GM21447 (cell line): ENCODE data around the gene INSYN1.
"Not testable (repeated sequence)": the region's sequence is repeated elsewhere in the genome, so short reads cannot be mapped to it uniquely, and the experiment has no call there.

Experiments used
- ATAC-seq: cut with Tn5 transposase; IDR thresholded peaks from one replicate; pipeline ENCODE4 v1.9.1; 2021; ENCODE audit not compliant: unreplicated experiment

The INSYN1 gene

DNA sequence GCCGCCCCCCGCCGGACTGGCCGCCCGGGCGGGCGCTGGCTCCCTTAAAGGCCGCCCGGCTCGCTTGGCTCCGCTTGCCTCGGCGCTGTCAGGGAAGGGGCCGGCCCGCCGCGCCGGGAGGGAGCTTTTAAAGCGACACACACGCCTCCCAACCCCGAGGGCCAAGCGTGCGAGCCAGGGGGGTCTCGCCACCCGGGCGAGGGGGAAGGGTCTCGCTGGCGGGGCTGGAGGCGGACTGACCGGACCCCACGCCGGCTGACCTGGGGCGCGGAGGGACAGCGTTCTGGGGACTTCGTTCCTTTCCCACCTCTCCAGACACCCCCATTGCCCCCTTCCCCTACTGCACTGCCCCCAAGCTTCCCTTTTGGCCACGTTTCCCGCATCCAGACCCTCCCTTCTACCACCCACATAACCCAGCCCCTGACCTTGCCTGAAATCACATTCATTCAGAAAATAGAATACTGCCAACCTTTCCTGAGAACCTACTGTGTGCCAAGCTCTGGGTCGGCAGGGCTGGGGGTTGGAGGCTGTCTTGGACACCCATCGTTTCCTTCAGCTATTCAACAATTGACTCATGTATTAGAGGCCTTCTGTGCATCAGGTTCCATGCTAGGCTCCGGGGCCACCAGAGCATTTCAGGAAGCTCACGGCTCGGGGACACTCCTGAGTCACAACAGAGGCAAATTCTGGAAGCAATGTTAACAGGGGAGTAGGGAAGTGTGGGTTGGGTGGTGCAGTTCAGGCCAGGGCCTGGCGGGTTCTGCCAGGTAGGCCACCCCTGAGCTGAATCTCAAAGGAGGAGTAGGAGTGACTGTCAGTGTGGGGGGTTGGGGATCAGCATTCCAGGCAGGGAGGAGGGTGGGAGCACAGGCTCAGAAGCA, at the start of gene INSYN1:
TSS of gene INSYN1 (minus strand) at position 102 of the 881 bp plus-strand sequence. CDS start 2,221 bp downstream, outside the sequence.
- no peak for ATAC-seq

GRCh38 chr15:73802431-73803041, 49.4 kb upstream of the INSYN1 start:
- no peak for ATAC-seq

- ATAC-seq: no peak
Measured at GRCh38 chr15:73800662-73801345, 47.7 kb upstream of the INSYN1 start.

DNA sequence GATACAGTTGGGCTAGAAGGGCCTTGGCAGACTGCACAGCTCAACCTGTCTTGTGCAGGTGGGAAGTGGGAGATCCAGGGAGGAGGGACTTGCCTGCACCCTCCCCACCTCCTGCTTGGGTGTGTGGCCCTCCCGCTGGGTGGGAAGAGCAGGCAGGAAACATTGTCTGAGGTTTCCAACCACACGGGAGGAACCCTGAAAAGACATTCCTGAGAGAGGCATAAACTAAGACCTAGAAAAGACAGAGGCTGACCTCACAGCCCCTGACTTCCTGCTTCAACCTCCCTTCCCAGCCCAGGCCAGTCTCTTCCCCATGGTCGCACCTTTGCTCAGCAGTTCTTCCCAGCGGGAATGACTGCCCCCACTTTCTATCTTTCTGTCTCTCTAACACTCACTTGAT, 46.3 kb upstream of the INSYN1 start:
- ATAC-seq: no peak

DNA sequence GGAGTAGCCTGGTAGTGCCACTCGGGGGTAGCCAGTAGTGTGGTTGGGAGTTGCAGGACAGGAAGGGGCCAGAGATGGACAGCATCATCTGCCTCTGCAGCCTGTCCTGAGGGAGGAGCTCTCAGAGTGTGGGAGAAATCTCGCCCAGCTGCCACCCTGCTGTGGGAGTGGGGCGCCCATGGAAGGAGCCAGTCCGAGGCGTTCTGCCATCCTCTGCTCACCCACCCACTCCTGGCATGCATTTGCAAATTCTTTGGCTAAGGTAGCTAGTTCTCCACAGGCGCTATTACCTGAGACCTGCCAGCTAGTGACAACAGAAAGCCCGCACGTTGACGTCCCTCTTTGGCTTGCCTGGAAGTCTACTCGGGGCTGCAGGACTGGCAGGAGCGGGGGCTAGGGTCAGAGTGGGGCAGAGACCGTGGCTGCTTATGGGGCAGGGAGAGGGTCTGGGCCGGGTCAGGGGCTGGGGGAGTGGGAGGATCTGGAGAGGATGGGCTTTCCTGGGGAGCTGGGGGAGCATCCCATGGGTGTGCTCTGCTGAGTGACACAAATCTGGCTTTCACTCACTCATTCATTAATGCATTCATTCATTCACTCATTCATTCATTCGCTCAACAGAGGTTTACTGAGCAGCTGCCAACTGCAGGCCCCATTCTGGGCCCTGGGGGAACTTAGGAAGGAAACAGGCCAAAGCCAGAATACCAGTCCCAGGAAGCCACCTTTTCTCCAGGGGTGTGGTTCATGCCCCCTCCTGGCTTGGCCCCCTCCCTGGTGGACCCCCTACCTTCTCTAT, 44.4 kb upstream of the INSYN1 start:
- no peak for ATAC-seq

GRCh38 chr15:73796331-73796831, 43.2 kb upstream of the INSYN1 start:
- ATAC-seq: no peak

DNA sequence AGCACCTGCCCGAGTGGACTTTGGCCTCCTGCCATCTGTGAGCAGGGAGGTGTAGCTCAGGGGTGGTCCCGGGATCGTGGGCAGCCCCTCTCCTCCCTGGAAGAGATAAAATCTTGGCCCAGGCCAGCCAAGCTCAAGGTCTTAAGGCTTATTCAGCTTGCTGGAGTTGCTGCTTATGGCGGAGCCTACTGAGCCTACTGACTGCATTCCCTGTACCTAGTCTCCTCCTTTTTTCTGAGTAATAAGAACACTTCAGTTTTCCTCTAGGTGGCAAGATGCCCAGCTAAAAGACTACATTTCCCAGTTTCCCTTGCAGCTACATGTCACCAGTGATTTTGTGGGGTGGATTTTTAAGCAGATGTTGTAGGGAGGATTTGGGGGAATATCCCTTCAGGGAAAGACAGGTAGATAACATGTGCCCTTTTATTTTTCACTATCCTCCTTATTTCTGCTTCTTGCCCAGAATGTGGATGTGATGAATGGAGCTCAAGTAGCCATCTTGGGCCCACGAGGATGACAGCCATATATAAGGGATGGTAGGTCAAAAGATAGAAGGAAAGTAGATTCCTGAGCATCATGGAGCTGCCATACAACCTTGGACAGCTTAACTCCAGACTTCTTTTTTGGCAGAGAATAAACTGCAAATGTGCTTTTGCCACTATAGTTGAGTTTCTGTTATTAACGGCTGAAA, 41.4 kb upstream of the INSYN1 start:
- ATAC-seq: no peak

DNA sequence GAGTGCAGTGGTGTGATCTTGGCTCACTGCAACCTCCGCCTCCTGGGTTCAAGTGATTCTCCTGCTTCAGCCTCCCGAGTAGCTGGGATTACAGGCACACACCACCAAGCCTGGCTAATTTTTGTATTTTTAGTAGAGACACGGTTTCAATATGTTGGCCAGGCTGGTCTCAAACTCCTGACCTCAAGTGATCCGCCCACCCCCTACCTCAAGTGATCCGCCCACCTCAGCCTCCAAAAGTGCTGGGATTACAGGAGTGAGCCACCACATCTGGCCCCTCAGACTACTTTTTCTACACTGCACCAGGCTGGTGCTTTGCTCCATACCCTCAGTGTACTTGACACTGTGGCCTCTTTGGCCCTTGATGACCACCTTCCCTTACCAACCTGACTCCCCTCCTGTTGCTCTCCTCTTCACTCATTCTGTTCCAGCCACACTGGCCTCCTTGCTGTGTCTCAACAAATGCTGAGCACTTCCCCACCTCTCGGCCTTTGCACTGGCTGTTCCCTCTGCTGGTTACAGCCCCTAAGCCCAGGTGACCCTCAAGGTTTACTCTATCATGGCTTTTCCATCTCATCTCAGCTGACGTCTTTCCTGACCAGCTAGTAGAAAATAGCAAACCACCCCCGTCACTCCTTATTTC, 39.9 kb upstream of the INSYN1 start:
- ATAC-seq: not testable (repeated sequence)

GRCh38 chr15:73792415-73792814, 39.3 kb upstream of the INSYN1 start:
- ATAC-seq: no peak

- no peak for ATAC-seq
Measured at GRCh38 chr15:73789521-73790240, 36.5 kb upstream of the INSYN1 start.

DNA sequence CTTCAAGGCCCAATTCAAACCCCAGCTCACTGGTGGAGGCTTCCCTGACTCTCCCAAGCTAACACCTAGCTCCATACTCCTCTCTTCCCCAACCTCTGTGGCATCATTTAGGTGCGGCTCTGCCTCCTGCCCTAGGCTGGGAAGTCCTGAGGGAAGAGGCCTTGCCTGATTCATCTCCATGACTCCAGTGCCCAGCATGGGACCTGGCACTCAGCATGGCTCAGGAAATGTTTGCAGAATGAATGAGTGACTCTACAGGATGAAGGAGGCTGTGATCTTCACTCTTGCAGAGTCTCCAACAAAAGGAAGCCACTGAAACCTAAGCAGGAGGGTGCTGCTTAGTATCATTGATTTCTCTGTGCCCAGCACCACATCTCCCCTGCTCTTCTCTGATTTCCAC, 34.5 kb upstream of the INSYN1 start:
- no peak for ATAC-seq

GRCh38 chr15:73786538-73786937, 33.4 kb upstream of the INSYN1 start:
- ATAC-seq: no peak

DNA sequence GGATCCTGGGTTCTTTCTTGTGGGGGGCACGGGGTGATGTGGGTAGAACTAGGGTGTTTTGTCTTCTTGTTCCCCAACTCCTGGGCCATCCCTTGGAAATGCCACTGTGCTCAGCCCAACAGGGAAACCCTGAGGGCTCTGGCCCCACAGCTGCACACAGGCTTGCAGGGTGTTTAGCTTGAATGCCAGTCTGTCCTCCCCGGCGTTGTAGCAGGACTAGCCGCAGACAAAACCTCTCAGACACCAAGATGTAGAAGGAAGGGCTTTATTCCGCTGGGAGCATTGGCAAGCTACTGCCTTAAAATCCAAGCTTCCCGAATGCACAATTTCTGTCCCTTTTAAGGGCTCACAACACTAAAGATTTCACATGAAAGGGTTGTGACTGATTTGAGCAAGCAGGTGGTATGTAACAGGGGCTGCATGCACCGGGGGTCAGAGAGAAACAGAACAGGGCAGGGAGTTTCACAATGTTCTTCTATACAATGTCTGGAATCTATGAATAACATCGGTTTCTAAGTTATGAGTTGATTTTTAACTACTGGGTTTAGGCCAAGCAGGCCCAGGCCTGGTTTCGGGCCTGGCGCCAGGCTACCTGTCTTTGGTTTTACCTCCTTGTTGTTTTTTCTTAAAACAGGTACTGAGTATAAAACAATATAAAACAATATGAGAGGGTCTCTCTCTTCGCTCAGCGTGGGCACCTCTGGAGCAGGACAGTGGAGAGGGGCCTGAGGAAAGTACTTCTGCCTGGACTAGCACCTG, 32.3 kb upstream of the INSYN1 start:
- not testable (repeated sequence) for ATAC-seq

GRCh38 chr15:73784291-73784690, 31.1 kb upstream of the INSYN1 start:
- ATAC-seq: no peak

- ATAC-seq: no peak
Measured at GRCh38 chr15:73782344-73782959, 29.3 kb upstream of the INSYN1 start.

DNA sequence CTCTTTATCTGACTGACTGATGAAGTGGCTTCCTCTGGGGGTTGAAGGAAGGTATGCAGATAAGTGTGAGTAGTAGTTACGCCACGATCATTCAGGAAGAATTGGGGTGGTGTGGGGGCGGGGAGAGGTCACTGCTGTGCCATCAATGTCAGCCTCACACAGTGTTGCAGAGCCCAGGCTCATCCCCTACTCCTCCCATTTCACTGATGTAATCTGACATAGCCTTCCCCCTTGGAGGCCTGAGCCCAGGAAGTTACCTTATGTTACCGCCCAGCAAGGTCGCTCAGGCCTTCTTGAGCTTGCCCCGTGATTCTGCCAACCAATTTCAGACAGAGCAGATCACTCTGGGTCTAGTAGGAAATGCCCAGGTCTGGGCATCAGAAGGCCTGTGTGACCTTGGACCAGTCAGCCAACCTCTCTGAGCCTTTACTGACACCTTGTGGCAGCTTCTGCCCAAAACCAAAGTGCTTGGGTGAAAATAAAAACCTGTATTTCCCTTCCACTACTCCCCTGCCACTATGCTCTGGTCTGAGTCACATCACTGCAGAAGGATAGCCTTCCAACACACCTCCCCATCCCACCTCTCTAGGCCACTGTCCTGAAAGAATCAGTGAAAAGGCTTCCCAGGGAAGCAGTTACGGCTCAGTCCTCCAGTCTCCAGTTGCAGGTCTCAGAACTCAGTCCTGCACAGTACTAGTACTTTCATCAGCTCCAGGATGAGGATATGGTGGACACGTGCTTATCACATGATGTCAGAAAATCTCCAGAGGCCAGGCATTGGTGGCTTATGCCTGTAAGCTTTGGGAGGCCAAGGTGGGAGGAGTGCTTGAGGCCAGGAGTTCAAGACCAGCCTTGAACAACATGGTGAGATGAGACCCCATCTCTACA, 28.1 kb upstream of the INSYN1 start:
- no peak for ATAC-seq

GRCh38 chr15:73779974-73780373, 26.8 kb upstream of the INSYN1 start:
- no peak for ATAC-seq
